Glomerular endothelial cell (primary cell): ENCODE data around the gene TSPAN1. TPM values are rescaled to one million over a fixed set of nuclear protein-coding genes. Genes with fewer than 3 reads are reported as not detected.

Experiments used
- DNase-seq: peaks from one replicate; pipeline ENCODE4 v3.0.0-alpha.2; 2011; ENCODE audit warnings: low read depth, low spot score; ENCODE audit errors: extremely low read depth
- total RNA-seq: library from RNA; depleted of rRNA; stranded (reverse); fragments of >200 nt; gene quantifications from 2 replicates; pipeline ENCODE4 v1.2.3, GENCODE V29; 2015

TSPAN1 gene, protein sequence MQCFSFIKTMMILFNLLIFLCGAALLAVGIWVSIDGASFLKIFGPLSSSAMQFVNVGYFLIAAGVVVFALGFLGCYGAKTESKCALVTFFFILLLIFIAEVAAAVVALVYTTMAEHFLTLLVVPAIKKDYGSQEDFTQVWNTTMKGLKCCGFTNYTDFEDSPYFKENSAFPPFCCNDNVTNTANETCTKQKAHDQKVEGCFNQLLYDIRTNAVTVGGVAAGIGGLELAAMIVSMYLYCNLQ
- total RNA-seq: 2.3 and 8.9 TPM in 2 replicates

DNA sequence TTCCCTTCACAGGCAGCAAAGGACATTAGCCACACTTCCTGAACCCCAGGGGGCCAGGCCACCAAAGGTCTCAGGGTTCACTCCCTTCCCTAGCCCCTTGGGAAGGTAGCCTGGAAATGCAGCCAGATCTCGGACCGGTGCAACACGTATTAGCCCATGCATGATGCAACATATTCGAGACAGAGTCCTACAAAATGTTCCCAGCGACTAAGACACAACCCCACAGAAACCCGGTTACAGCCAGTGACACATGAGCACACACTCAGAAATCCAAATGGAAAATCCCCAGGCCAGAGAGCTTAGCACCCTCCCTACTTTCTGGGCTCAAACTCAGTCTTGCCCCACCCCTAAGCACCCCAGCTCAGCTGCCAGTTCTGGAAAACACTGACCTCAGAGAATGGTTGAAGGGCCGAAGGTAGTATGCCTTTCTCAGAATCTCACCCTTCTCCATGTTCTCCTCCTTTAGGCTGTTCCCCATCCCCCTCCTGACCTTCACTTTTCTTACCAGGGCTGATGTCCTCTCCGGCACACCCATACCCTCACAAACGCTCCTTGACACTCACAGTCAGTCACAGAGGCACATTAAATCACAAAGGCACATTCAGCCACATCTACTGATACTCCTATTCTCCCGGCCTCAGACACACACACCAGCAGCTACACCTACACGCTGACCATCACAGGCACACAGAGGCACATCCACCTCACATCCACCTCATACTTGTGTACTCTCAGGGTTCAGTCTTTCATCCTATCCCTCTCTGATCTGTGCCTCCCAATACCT lies at the start of gene TSPAN1:
TSS of gene TSPAN1 (plus strand) at position 640 of the 784 bp plus-strand sequence. CDS start 6,021 bp downstream, outside the sequence.
- no peak for DNase-seq

DNA sequence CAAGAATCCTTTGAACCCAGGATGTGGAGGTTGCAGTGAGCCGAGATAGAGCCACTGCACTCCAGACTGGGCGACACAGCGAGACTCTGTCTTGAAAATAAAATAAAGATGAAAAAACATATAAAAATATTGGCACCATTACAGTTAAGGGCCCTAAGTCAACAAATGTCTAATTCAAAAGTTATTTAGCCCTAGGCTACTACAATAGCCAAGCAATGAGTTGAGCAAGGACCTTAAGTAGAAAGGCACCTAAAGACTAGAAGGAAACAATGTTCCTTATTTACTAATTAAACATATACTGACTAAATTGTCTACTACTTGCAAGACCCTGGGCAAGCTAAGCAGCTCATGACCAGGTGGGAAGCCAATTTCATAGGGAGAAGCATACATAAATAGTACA lies 46.5 kb upstream of the TSPAN1 start:
- DNase-seq: no peak

DNA sequence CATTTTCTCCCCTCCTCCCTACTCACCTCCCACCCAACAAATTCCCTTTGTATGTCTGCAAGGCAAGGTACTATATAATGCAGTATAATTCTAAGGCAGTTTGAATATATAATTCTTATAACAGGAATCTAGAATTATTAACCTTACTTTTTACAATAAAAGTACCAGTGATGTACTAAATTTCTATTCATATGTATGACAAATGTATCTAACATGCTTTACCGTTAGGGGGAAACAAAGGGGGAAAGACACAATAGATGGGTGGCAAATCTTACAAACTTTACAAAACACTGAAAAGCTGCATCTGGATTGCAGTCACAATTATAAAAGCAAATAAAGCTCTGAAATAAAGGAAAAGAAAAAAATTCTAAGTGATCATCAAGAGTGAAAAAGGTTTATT lies 44.8 kb upstream of the TSPAN1 start:
- no peak for DNase-seq

DNA sequence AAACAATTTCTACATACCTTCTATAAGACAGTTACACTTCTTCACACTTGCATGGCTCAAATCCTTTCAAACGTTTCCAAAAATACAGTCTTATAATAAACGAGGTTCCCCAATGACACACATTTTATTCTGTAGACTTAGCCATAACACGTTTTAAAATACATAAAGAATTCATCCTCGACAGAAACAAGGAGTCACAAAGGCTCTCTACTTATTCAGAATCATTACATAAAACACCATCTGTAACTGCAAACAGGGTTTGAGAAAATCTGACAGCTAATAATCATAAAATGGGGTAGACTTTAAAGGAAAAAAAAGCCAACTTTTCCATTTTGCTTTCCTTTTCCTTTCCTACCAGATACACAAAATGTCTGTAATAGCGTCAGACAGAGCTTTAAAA lies 44.3 kb upstream of the TSPAN1 start:
- no peak for DNase-seq

DNA sequence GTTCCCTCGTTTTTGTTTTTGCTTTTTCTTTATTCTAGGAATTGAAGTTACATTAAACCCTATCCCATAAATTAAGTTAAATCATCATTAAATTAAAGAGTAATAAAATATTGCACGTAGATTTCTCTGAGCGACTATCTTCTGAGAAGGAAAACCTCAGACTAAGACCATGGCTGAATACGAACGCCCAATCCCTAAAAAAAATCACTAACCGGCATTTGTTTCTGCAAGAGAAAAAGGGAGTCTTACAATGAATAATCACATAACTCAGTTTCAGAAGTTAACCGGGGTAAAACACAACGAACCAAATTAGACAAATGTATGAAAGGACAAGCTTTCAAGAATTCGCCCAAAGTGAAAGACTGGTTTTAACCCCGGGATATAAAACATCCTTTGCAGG lies 43.8 kb upstream of the TSPAN1 start:
- no peak for DNase-seq

DNA sequence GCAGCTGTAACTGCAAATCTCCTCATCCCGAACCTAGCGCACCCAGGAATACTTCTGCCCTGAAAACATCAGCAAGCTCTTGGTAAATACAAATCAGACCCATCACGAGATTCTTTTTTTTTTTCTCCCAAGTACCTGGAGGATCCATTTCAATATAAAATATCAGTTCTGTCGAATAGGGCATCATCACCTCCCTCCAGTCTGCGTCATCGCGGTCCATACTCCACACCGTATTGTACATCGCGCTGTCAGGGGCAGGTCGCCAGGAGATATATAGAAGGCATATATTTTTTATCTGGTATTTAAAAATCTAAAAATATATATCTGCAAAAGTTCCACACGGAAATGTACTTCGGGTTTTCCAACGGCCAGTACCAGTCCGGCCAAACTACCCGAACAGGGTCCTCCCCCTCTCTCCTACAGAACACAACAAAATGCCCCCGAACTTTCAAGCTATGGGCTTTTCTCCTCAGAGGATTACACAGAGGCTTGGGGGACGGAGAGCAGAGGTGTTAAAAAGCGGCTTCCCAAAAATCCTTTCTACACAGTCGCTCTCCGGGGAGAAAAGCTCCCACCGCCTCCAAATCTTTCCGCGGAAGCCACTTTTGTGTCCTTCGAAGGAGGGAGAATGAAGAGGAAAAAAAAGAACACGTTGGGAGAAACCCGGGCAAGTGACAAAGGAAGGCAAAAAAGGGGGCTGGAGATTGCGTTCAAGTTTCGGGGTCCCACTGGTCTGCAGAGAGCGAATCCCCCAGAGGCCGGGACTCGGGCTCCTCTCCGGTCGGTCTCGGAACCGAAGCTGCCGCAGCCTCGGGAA lies 43.0 kb upstream of the TSPAN1 start:
- DNase-seq: no peak

DNA sequence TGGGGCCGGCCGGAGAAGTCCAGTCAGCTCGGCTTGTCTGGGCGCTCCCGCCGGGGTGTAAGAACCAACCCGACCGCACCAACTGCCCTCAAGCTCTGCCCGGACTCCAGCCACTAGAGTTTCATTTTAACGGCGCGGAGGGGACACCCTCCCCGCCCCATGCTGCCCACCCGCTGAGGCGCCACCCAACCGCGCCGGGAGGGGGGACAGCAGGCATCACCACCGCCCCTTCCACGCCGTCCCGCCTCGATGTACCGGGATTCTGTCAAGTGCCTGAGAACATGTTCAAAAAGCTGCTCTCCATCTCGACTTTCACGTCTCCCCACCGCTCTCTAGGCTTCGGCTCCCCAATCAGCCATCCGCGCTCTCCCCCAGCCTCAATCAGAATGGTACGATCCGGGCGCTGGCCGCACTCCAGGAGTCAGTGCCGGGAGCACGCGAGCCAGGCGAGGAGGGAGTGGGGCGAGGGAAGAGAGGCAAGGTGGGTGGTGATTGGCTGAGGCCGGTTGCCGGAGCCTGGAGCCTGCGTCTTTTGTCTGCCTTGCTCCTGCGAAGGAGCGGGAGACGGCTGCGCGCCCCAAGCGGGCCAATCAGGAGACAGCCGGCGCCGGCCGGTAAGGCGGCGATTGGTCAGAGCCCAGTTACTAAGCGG lies 42.2 kb upstream of the TSPAN1 start, which contains the start of gene PIK3R3:
TSS of gene PIK3R3 (minus strand) at position 101 of the 652 bp plus-strand sequence. CDS start 677 bp downstream, outside the sequence.
- peak; percentile 86 for DNase-seq

DNA sequence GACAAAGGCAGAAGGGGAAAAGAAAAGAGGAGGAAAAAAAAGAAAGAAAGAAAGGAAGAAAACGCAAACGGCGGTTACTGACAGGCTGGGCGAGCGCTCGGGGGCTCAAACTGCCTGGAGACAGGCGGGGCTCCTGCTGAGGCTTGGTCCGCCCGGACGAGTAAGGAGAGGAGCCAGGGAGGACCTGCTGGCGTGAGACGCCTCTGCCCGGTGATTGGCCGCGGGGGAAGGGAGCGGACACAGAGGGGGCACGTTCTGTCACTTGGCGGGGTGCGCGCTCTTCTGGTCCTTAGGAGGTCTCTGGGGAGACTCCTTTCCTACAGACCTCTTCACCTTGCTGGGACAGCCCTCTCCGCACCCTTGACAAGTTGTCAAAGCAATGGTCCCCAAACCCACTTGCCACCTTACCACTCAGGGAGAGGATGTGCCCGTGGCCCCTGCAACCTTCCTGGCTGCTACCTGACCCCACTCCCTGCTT lies 41.7 kb upstream of the TSPAN1 start:
- no peak for DNase-seq

DNA sequence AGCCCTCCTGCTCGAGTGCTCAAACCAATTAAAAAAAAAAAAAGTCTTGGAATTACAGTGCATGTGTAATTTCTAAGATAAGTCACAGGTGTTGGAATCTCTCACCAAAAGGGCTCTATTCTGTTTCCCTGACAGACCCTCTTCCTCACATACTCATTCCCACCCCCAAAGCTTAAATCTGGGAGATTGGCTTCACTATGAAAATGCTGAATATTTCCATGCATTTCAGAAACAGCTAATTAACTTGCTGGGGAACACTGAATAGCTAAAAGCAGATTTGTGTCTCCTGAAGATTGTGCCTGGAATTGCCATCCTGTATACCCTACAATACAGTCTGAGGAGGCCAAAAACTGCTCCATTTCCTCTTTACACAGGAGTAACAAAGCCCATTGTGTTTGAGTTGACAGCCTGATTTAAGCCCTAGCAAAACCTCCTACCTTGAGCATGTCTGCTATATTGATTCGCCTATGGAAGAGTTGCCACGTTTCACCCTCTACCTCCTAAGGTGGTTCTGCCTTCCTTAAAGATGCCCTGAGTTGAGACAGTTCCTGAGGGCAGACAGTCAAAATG lies 41.0 kb upstream of the TSPAN1 start:
- no peak for DNase-seq

DNA sequence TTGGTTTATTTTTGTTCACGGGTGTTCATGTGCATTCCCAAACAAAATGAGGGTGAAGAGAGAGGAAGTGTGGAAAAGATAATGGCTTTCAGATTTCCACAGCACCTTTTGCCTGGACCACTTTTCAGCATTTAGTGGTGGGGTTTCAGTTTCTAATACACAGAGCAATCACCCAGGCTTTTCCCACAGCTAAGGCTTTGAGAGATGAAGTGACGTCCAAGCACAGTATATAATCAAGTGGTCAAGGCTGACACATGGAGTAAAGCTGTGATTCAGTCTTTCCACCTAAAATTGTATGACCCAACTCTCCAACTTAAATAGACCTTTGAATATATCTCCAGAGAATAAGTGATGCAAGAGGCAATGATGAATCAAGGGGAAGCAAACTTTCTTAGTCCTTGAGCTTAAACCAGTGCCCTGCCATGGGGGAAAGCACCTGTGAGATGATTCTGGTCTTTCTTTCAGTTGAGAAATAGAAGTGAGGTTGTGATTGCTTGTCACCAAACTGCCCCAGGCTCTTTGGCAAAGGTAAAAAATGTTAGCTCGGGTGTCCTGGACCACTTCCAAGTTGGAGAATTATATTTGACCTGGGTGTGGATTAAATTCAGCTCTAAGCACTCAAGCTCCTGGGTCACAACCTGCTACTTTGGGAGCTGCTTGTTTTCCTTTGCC lies 40.1 kb upstream of the TSPAN1 start:
- DNase-seq: no peak

DNA sequence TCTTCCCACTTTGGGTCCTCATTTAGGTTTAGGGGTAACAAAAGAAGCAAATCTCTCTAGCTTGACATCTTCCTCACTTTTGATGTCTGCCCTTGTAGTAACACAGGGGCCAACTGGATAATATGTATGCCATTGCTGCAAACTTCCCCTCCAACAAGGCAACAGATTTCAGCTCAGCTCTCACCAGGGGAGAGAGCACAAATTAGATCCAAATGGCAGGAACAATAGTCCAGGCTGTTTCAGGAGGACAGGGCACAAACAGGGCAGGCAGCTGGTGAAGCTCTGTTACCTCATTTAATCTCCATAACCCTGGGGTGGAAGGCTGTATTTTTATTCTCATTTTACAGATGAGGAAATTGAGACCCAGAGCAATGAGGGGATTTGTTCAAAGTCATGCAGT lies 38.2 kb upstream of the TSPAN1 start:
- no peak for DNase-seq

DNA sequence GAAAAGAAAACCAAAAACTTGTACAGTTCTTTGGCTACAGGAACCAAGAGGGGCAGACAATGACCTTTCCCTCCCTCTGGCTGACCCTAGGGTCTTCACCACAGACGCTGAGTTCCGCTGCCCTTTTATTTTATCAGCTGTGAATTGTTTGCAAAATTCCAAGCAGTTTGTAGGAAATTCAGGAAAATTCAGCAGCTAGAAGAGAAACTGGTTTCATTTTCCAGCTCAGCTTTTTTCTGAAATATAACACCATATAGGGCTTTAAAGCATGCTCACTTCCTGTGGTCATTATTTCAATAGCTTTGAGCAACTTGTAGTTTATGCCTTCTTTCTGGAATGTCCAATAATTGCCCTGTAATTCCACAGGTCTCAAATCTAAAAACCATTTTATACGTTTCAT lies 37.0 kb upstream of the TSPAN1 start:
- no peak for DNase-seq

DNA sequence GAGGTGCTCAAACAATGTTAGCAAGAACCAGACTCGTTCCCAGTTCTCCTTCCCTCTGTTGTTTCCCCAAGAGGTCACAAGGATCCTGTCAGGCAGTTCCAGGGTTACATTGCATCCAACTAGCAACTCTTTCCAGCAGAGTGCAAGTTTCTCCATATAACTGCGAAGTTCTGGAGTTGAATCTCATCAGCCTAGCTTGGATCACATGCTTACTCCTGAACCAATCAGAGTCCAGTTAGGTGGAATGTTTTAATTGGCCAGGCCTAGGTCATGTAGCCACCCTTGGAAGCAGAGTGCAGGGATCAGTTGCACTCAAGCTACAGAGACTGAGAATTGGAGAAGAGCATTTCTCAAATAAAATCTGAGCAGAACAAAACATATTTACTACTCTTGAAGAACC lies 26.6 kb upstream of the TSPAN1 start:
- no peak for DNase-seq

DNA sequence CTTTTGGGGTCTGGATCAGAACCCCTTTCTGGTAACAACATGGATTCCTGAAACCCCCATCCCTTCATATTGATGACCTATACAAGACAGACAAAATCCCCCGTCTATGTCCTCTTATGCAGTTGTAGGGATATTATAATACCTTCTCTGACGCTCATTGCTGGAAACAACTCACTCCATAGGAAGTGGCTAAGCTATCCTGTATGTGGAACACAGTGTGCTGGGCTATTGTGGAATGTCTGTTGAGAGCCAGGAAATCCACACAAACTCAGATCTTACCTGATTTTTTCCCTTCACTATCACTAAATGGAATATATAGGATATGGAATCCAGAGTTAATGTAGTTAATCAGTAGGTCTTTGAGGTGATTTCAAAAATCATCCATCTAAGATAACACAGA lies 24.8 kb upstream of the TSPAN1 start:
- no peak for DNase-seq

DNA sequence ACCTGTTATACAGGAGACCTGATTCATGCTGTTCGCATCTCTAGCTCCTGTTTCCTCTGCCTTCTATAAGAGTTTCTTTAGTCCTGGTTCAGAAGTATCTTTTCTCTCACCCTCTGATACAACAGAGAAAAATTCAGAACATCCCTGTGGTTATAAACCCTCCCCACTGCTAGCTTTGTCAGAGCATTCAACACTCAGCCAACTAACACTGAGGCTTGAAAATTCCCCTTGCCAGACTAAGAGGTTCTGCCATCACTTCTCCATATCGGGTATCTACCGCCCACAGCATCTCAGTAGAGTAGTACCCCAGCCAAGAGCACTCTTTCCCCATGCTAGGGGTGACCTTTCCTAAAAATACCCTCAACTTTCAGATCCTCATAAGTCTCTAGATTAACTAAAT lies 22.9 kb upstream of the TSPAN1 start:
- no peak for DNase-seq

DNA sequence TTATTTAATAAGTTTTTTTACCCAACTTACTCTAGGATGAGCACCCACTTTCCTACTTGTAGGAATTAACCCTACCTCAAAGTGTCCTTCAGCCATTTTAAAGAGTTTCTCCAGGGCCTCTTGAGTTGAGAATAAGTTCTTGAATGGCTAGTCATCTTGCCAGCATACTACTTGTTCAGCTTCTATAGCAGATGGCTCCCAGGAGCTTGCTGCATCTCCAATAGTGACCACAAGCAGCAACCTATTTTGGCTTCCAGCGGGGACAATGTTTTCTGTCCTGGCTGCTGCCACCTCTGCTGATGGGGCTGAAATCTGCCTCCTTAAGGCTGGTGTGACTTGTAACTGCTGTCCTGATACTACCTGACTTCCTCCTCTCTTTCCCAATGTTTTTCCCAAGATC lies 21.7 kb upstream of the TSPAN1 start:
- DNase-seq: no peak

DNA sequence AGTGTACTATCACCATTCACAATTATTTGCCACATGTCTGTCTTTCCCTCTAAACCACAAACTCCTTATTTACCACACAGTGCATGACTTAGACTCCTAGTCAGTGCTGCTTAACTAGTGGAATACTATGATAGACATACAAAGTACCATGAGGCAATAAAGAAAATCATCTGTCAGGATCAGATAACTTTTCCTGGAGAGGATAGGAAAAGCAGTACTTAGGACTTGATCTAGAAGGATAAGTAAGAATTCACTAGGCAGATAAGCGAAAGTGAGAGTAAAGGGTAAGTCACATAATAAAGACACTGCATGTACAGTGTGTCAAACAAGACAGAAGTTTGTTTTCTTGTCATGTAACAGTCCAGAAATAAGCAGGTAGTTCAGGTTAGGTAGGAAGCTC lies 21.2 kb upstream of the TSPAN1 start:
- DNase-seq: no peak

DNA sequence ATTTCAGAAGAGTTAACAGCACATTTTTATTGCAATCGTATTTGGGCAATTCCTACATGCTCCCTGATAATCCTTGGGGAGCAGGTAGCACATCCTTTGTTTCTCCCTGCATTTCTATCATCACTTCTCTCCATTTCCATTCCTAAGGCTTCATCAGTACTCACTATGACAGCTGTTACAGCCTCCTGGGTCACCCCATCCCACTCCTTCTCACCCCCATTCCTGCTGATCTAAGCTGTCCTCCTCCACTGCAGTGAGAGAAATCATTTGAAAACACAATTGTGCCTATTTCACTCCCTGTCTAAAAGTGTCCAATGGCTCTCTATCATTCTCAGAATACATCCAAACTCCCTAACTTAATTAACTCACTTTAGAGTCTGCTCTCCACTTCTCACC lies 17.0 kb upstream of the TSPAN1 start:
- no peak for DNase-seq

DNA sequence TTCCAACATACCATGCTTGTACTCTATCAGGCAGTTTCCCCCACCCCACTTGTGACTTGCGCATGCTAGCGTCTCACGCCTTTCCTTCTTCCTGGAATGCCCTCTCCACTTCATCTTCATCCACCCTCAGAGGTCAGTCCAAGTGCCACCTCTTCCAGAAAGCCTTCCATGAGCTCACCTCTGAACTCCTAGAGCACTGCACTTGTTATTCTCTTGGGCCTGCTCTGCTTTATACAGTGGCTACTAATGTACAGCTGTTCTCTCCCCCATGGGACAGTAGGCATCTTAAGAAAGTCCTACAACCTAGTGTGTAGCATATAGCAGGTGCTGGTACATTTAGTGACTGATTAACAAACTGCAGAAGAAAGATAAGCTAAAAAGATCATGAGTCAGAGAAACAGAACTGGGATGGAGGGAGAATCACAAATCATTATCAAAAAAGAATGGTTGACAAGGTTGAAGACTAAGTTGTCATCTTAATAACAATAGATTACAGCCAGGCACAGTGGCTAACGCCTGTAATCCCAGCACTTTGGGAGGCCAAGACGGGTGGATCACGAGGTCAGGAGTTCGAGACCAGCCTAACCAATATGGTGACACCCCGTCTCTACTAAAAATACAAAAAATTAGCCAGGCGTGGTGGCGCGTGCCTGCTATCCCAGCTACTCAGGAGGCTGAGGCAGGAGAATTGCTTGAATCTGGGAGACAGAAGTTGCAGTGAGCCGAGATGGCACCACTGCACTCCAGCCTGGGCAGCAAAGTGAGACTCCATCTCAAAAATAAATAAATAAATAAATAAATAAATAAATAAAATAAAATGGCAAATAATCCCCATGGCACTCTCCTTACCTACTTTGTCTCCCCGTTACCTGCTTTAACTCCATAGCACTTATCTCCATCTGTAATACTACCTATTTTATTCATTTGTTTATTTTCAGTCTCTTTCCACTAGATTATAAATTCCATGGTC lies 16.3 kb upstream of the TSPAN1 start:
- no peak for DNase-seq
